NCI-H2107 (cell line): Measurements from ENCODE around the gene EIF4G3.
"Not testable (repeated sequence)": the region's sequence is repeated elsewhere in the genome, so short reads cannot be mapped to it uniquely, and the experiment has no call there.

Experiments used
- DNase-seq: peaks from one replicate; lab custom pipeline; 2025; lab: John Stamatoyannopoulos, UW

Gene EIF4G3

GRCh38 chr1:21065851-21066250 is 110.8 kb downstream of the EIF4G3 start:
- no peak for DNase-seq

DNA sequence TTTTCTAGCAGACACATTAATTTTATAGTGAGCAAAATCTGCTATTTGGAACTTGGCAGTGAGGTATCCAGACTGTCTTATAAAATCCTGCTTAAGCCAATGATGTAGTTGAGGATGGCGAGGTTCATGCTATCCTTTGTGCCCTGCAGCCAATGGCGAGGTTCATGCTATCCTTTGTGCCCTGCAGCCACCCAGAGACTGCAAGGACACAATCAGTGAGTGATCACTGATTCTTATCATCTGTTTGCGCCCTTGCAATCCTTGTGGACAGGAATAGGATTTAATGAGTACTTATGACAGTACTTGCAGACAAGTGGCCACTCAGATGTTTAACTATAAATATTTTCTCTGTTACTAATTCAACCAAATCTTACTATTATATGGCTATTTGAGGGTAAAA is 112.6 kb downstream of the EIF4G3 start:
- DNase-seq, result no peak

GRCh38 chr1:21060523-21060922 is 116.2 kb downstream of the EIF4G3 start:
- DNase-seq, result no peak

DNA sequence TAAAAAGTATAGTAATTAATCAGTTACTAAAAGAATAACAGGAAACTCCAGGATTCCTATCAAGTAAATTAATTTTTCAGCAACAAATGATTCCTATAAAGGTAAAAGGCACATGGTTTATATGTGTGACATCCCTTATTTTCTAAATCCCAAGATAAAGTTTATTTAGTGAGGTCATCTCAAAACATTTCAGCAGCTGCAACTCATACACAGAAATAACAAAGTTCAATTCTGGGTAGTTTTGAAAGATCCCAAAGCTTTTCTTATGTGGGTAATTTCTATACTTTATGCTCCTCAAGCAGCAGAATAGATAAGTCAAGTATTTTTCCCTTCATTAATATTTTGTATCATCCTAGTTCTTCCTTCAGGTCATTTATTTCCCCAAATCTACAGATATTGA is 117.7 kb downstream of the EIF4G3 start:
- DNase-seq, result no peak

DNA sequence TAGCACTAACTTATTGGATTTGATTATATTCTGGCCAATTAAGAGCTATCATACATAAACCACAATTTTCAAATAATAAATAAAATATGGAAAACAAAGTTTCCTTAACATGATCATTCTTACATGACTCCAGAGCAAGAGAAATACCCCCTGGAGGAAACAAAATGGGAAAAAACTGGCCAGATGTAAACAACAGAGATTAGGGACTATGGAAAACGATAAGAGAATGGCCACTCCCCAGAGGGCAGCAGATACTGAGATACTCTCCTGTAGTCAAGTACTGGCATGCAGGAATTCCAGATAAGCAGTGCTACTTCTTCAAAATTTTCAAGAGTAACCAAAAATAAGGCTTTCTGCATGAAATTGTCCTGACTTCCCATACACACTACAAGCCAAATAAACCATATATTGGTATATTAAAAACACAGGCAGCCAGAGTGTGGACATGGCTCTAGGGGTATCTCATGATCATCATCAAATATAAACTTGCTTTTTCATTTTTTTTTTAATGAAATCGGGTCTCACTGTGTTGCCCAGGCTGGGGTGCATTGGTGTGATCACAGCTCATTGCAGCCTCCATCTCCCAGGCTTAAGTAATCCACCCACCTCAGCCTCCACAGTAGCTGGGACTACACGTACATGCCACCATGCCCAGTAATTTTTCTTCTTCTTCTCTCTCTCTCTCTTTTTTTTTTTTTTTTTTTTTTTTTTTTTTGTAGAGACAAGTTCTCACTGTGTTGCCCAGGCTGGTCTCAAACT is 118.5 kb downstream of the EIF4G3 start:
- no peak for DNase-seq

- DNase-seq, result not testable (repeated sequence)
Measured at GRCh38 chr1:21053189-21053928, 123.3 kb downstream of the EIF4G3 start.

DNA sequence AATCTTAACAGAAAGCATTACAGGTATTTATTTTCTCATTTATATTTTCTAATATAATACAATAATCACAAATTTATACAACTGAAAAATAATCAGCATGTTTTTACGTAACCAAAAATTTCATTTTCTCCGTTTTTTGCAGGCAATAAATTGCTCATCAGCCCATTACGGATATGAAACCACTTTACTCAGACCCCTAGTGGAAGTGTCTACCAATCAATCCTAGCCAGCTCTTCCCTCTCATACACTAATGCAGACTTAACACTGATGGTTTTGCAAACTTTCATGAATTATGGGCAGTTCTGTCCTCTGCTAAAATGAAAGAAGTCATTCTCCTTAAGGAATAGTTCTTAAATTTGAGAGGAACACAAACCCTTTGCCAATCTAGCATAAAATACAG is 124.7 kb downstream of the EIF4G3 start:
- DNase-seq, result no peak

DNA sequence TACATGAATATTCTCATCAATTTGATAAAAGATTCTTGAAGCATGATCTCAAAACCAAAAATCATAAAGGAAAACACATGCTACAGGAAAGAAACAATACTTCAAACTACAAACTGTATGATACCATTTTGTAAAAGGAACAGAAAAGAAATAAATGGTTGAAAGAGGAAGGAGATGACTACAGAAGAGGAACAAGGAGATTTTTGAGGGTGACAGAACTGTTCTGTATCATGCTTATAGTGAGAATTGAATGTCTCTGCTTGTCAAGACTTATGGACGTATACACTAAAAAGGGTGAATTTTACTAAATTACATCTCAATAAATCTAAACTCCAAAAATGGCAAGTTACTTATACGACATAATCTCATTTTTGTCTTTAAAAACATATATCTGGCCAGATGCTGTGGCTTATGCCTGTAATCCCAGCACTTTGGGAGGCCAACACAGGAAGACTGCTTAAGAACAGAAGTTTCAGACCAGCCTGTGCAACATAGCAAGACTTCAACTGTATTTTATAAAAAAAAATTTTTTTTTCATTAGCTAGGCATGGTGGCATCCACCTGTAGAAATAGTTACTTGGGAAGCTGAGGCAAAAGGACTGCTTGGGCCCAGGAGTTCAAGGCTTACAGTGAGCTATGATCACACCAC is 125.4 kb downstream of the EIF4G3 start:
- DNase-seq, result no peak

GRCh38 chr1:21050031-21050430 is 126.7 kb downstream of the EIF4G3 start:
- DNase-seq, result no peak

- DNase-seq, result no peak
Measured at GRCh38 chr1:21048462-21048861, 128.2 kb downstream of the EIF4G3 start.

- DNase-seq, result no peak
Measured at GRCh38 chr1:21046132-21046531, 130.6 kb downstream of the EIF4G3 start.

DNA sequence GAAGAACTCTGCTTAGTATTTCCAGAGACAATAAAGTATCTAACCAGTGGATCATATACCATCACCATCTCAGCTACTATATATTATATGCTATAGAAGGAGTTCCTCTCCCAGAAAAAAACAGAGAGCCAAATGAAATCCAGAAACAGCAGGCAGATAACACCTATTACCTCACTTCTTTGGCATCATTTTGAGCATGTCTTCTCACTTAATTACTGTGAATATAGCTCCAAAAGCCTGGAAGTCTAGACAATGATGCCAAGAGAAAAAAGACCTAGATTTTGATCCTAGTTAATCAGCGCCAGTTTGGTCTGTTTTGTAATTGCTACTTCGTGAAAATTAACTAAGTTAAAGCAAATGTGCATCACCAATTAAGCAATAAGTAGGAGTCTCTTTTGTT is 131.3 kb downstream of the EIF4G3 start:
- DNase-seq, result no peak

- DNase-seq, result no peak
Measured at GRCh38 chr1:21042929-21043605, 133.6 kb downstream of the EIF4G3 start.

DNA sequence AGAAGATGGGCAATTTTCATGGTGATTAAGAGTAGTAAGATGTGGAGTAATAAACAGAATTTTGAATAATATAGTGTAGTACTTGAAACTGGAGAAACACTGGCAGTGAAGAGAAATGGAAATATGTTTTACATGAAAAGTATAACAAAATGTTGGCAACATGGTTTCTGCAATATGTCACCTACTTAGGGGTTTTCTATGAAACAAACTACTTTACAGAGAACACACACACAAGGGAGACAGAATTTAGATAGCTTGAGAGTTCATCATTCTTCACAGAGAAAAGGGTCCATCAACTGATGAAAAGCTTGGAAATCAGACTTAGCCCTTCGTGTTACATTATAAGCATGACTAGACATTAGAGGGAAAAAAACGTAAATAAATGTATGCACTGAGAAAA is 135.2 kb downstream of the EIF4G3 start:
- DNase-seq, result no peak

DNA sequence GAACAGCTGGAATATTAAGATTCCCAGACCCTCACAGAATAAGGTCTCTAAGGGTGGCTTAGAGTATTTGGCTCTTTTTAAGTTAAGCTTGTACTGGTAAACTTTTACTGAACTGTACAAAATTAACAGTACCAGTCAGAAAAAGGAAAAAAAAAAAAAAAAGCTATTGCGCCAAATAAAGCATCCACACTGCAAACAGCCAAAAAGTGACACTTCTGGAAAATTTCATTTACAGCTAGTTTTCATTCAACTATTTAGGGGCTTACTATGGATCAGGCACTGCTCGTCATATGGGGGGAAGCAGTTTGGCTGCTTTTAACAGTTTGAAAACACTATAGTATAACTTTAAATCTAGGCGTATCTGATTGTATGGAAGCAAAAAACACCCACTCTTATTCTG is 139.6 kb downstream of the EIF4G3 start:
- DNase-seq, result no peak

DNA sequence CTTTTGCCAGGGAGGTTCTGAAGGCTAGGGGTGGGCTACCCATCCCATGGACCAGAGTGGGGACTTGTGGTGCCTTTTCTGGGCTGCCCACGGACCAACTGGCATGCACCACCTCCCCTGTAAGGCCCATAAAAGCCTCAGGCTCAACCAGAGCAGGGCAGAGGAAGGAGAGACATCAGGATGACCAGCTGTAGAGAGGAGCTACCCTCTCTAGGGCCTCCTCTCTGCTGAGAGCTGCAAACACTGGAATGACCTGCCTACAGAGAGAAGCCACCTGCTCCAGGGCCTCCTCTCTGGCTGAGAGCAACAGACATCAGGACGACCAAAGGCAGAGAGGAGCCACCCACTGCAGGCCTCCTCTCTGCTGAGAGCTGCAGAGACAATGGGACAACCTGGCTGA is 140.9 kb downstream of the EIF4G3 start:
- no peak for DNase-seq

DNA sequence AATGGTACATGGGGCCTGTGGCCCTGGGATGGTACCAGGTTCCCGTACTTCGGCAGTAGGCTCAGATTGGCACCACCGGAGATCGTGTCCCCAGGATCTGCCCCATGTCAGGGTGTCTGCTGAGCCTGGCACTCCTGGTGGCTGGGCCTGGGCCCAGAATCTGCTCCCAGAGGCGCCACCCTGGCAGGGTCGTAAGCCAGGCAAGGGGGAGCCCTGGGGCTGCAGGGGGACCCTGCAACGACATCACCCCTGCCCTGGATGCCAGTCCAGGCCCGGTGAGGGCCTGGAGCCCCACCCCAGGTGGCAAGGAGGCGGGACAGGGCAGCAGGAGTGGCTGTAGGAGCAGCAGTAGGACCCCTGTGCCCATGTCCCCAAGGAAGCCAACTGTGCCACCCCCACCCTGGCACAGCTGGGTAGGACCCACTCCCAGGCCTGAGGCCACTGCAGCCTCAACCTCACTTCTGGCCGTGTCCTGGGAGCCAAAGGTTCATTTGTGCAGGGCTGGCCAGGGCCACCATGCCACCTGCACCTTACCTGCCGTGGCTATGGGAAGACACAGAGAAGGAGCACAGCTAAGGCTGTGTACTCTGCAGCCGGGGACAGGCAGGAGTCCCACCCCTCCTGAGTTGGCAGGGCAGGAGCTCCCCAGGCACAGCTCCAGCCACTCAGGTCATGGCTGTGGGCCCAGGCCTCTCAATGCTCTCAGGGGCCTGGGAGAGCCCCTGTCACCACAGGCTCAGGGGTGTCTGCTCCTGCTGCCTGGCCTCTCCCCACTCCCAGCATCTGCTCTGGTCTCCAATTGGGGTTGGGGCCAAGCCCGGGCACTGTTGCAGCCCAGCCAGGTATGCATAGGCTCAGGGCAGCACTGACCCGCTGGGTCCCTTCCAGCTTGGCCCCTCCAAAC is 141.7 kb downstream of the EIF4G3 start:
- DNase-seq, result no peak

- DNase-seq, result no peak
Measured at GRCh38 chr1:21032741-21033140, 144.0 kb downstream of the EIF4G3 start.

DNA sequence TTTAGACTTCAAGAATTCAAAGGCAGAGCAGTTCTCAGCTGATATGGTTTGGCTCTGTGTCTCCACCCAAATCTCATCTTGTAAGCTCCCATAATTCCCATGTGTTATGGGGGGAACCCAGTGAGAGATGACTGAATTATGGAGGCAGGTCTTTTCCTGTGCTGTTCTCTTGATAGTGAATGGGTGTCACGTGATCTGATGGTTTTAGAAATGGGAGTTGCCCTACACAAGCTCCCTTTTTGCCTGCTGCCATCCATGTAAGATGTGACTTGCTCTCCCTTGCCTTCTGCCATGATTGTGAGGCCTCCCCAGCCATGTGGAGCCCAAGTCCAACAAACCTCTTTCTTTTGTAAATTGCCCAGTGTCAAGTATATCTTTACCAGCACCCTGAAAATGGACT is 146.5 kb downstream of the EIF4G3 start:
- DNase-seq, result no peak

DNA sequence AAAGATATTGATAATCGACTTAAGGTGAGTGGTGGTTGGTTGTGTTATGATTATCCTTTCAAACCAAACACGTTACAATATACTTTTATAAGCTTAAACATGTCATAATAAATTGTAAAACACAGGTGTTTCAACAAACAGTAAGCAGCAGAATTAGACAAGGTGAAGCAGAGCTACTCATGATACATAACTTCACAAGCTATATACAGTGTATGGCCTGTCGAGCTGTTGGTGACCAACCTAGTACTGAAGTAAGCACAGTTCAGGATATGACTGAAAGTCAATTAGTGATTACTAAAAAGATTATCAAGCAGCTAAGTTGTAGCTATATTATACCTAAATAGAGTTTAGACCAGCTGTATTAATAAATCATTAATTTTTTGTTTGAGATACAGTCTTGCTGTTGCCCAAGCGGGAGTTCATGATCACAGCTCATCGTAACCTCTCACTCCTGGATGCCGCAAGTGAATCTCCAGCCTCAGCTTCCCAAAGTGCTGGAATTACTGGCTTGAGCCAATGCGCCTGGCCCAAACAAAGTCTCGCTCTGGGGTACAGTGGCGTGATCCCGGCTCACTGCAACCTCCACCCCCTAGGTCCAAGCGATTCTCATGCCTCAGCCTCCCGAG is 148.1 kb downstream of the EIF4G3 start:
- no peak for DNase-seq

DNA sequence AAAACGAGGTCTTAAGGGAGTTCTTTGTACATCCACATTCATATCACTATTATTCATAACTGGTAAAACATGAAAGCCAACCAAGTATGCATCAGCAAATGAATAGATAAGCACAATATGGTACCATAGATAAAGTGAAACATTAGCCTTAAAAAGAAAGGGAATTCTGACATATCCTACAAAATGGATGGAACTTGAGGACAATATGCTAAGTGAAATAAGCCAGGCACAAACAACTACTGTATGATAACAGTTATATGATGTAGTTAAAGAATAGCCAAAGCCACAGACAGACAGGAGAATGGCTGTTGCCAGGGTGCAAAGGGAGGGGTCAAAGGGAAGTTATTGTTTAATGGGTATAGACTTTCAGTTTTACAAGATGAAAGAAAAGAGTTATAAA is 148.9 kb downstream of the EIF4G3 start:
- DNase-seq, result no peak
